H1 (cell line): ENCODE results near the gene VDAC2. TPM values are rescaled to one million over a fixed set of nuclear protein-coding genes. Genes with fewer than 3 reads are reported as not detected.

Experiments
- CEBPB ChIP-seq: IDR thresholded peaks from 2 replicates; pipeline ENCODE4 v1.6.1; 2012; ENCODE audit warnings: low read depth, low read length
- CHD1 ChIP-seq: IDR thresholded peaks from 2 replicates; pipeline ENCODE4 v1.6.1; 2012; ENCODE audit warnings: low read depth, low read length, improper control_type of control experiment
- GTF2F1 ChIP-seq: IDR thresholded peaks from 2 replicates; pipeline ENCODE4 v1.6.1; 2012; ENCODE audit warnings: low read depth, low read length, improper control_type of control experiment, borderline replicate concordance
- HDAC6 ChIP-seq: IDR thresholded peaks from one replicate; pipeline ENCODE4 v1.7.1; 2012; ENCODE audit warnings: low read depth, mild to moderate bottlenecking, inconsistent platforms, low read length, moderate library complexity
- SP2 ChIP-seq: IDR thresholded peaks from 2 replicates; pipeline ENCODE4 v1.6.1; 2012; ENCODE audit warnings: mild to moderate bottlenecking, low read length, inconsistent platforms
- SP4 ChIP-seq: IDR thresholded peaks from 2 replicates; pipeline ENCODE4 v1.6.1; 2012; ENCODE audit warnings: low read length, inconsistent platforms
- TEAD4 ChIP-seq: IDR thresholded peaks from 2 replicates; pipeline ENCODE4 v1.6.1; 2012; ENCODE audit warnings: low read depth, low read length, inconsistent platforms, mixed read lengths
- polyA plus RNA-seq, 7 experiments: library from polyadenylated mRNA; depleted of rRNA in 3 of 7; stranded (reverse) in 5 of 7; unstranded in 2 of 7; fragments of >200 nt in 5 of 7; fragments of 200-250 nt in 2 of 7; gene quantifications; 1 replicate in 5 of 7; 2 replicates in 1 of 7; 4 replicates in 1 of 7; pipeline versions ENCODE4 v1.2.1 to v1.2.3, GENCODE V29; 2011 to 2013; ENCODE audit warnings: missing spikeins in 2 of 7, mixed read lengths in 2 of 7
- total RNA-seq: library from RNA; stranded (reverse); fragmentation: NEBNext Ultra II Directional; extraction: Animal tissue kit (Norgen Biotek cat#: 25700); gene quantifications from 2 replicates; pipeline ENCODE4 v1.2.1, GENCODE V29; 2021
- TF ChIP-seq, protein P1 (sequence below): fragments of 300-600 bp; sonication (generic); IDR thresholded peaks from 2 replicates; pipeline ENCODE4 v1.7.1; 2012; ENCODE audit warnings: low read length, moderate library complexity, mild to moderate bottlenecking, inconsistent platforms; ENCODE audit not compliant: insufficient replicate concordance
- TF ChIP-seq, protein P2 (sequence below): IDR thresholded peaks from 2 replicates; pipeline ENCODE4 v1.6.1; 2011; ENCODE audit warnings: low read length, improper control_type of control experiment
- TF ChIP-seq, protein P3 (sequence below): IDR thresholded peaks from 2 replicates; pipeline ENCODE4 v1.6.1; 2012; ENCODE audit warnings: inconsistent platforms

VDAC2 gene
- total and polyA plus RNA-seq, 2 of the 8 experiments (the other 6 are each of a cell fraction or from before 2014, with no cell fraction given): 89.8 to 284 TPM

DNA sequence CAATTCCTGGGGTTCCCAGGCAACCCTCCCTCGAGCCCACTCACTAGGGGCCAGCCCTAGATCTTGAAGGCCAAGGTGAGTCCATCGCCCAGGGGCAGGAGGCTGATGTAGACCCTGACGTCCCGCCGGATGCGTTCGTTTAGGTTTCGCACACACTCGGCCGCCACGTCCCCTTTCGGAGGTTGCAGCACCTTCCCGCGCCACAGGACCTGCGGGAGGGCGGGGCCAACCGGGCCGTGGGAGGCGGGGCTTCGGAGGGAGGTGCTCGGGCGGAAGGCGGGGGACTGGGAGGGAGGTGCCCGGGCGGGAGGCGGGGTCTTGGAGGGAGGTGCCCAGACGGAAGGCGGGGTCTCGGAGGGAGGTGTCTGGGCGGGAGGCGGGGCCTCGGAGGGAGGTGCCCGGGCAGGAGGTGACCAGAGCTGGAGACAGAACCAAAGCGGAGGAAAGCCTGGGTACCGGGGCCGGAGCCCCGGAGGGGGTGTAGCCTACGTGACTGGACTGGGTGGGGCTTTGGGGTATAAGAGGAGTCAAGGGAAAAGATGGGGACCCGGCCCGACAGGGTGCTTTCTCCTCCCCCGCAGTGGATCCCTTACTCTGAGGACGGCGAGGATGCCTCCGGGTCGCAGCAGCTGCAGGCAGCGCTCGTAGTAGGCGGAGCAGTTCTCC lies 23.6 kb downstream of the VDAC2 start (continued):
- TF ChIP-seq, protein P1, sequence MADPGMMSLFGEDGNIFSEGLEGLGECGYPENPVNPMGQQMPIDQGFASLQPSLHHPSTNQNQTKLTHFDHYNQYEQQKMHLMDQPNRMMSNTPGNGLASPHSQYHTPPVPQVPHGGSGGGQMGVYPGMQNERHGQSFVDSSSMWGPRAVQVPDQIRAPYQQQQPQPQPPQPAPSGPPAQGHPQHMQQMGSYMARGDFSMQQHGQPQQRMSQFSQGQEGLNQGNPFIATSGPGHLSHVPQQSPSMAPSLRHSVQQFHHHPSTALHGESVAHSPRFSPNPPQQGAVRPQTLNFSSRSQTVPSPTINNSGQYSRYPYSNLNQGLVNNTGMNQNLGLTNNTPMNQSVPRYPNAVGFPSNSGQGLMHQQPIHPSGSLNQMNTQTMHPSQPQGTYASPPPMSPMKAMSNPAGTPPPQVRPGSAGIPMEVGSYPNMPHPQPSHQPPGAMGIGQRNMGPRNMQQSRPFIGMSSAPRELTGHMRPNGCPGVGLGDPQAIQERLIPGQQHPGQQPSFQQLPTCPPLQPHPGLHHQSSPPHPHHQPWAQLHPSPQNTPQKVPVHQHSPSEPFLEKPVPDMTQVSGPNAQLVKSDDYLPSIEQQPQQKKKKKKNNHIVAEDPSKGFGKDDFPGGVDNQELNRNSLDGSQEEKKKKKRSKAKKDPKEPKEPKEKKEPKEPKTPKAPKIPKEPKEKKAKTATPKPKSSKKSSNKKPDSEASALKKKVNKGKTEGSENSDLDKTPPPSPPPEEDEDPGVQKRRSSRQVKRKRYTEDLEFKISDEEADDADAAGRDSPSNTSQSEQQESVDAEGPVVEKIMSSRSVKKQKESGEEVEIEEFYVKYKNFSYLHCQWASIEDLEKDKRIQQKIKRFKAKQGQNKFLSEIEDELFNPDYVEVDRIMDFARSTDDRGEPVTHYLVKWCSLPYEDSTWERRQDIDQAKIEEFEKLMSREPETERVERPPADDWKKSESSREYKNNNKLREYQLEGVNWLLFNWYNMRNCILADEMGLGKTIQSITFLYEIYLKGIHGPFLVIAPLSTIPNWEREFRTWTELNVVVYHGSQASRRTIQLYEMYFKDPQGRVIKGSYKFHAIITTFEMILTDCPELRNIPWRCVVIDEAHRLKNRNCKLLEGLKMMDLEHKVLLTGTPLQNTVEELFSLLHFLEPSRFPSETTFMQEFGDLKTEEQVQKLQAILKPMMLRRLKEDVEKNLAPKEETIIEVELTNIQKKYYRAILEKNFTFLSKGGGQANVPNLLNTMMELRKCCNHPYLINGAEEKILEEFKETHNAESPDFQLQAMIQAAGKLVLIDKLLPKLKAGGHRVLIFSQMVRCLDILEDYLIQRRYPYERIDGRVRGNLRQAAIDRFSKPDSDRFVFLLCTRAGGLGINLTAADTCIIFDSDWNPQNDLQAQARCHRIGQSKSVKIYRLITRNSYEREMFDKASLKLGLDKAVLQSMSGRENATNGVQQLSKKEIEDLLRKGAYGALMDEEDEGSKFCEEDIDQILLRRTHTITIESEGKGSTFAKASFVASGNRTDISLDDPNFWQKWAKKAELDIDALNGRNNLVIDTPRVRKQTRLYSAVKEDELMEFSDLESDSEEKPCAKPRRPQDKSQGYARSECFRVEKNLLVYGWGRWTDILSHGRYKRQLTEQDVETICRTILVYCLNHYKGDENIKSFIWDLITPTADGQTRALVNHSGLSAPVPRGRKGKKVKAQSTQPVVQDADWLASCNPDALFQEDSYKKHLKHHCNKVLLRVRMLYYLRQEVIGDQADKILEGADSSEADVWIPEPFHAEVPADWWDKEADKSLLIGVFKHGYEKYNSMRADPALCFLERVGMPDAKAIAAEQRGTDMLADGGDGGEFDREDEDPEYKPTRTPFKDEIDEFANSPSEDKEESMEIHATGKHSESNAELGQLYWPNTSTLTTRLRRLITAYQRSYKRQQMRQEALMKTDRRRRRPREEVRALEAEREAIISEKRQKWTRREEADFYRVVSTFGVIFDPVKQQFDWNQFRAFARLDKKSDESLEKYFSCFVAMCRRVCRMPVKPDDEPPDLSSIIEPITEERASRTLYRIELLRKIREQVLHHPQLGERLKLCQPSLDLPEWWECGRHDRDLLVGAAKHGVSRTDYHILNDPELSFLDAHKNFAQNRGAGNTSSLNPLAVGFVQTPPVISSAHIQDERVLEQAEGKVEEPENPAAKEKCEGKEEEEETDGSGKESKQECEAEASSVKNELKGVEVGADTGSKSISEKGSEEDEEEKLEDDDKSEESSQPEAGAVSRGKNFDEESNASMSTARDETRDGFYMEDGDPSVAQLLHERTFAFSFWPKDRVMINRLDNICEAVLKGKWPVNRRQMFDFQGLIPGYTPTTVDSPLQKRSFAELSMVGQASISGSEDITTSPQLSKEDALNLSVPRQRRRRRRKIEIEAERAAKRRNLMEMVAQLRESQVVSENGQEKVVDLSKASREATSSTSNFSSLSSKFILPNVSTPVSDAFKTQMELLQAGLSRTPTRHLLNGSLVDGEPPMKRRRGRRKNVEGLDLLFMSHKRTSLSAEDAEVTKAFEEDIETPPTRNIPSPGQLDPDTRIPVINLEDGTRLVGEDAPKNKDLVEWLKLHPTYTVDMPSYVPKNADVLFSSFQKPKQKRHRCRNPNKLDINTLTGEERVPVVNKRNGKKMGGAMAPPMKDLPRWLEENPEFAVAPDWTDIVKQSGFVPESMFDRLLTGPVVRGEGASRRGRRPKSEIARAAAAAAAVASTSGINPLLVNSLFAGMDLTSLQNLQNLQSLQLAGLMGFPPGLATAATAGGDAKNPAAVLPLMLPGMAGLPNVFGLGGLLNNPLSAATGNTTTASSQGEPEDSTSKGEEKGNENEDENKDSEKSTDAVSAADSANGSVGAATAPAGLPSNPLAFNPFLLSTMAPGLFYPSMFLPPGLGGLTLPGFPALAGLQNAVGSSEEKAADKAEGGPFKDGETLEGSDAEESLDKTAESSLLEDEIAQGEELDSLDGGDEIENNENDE: no peak
- TF ChIP-seq CHD1 (no peak), SP2 (no peak), SP4 (no peak), GTF2F1 (no peak), HDAC6 (no peak), CEBPB (0 out of 2 replicates have a peak, but pooled peaks have one; percentile 7), TEAD4 (no peak)
- TF ChIP-seq, protein P2, sequence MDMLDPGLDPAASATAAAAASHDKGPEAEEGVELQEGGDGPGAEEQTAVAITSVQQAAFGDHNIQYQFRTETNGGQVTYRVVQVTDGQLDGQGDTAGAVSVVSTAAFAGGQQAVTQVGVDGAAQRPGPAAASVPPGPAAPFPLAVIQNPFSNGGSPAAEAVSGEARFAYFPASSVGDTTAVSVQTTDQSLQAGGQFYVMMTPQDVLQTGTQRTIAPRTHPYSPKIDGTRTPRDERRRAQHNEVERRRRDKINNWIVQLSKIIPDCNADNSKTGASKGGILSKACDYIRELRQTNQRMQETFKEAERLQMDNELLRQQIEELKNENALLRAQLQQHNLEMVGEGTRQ: no peak
- TF ChIP-seq, protein P3, sequence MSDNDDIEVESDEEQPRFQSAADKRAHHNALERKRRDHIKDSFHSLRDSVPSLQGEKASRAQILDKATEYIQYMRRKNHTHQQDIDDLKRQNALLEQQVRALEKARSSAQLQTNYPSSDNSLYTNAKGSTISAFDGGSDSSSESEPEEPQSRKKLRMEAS: no peak; the same call in 1 of the 2 replicates
